ENCODE results near the gene ADD3.

ADD3 gene

DNA sequence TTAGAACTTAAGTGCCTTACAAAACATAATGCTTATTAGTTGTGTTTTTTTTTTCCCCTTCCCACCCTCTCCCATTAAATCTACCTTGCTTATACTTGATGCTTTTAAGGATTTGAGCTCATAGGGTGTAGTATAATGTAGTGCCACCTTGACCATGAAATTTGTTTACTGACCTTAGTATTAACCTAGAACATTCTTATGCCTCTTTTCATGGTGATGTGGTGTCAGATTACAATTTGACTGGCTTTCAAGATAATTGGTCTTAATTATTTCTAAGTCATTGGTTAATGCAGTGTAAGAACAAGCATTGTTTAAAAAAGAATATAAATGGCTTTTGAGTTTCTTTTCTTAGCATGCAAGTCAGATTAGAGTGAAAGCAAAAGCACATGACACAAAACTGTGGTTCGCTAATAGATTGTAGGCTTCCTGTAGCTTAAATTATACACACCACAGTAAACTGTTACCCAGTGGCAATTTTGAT lies 61.8 kb downstream of the ADD3 start:
- DNase-seq = no peak

DNA sequence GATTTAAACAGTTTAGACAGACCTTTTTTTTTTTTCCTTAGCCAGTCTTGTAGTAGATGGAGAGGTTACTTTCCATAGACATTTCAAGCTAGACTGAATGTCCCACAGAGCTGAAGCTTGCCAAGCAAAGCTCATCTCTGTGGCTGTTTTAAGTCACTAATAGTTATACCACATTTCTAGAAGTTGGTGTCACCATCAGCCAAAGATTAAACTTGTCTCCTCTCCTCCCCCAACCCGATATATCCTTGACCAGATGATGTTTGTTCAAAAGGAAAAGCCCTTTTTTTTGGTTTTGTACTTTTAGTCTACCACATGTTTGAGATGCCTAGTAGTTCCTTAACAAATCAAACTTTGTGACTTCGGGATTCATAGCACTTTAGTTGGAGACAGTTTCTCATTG lies 66.1 kb downstream of the ADD3 start:
- no peak for DNase-seq

DNA sequence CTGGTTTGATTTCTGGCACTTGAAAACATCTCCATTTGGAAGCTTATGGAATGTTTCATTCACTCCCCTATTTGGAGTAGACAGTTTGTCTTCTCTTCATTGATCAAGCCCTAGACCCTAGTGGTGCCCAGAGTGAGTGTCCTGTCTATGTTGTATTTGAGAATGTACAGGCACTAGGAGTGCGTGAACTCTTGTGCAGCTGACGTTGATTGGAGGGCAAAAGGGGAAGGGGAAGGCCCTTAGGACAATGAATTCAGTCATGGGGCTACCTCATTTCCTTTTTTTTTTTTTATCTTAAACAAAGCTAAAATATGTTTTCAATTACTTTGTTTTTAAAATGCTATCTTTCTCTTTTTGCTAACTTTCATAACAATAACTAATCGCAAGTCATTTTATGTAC lies 66.5 kb downstream of the ADD3 start:
- no peak for DNase-seq

DNA sequence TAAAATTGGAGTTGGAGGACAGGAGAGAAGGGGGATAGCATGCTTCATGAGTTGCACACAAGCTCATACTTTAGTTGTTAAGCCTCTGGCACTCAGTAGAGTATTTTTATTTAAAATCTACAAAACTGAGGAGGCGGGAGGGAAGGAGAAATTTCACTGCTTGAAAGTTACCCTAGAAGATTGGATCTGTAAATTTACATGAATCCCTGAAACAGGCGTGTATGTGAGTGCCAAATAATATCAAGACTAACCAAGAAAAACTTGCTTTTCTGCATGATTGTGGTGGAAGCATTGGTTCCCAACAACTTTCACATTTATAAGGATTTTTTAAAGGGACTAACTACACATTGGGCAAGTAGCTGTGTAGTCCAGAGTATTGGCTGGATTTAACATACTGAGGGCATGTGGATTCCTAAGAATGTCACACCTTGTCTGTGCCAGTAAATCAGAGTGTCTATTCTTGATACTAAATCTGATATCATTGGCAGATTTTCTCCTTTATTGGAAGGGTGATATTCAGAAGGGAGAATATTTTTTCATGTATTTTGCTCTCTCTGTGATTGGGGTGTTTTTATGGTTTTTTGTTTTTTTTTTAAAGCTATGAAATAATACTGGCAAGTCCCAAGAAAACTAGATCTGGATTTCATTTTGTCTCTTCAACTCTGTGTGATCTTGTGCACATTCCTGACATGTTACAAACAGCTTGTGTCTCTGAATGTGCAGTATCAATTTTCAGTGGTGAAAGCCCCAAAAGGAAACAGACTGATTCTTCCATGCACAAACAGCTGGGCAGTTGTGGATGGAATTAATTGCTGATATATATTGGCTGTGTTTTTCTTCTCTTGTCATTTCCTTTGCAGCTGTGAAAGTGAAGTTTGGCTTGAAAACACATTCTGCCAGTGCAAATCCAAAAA lies 67.2 kb downstream of the ADD3 start:
- no peak for DNase-seq

DNA sequence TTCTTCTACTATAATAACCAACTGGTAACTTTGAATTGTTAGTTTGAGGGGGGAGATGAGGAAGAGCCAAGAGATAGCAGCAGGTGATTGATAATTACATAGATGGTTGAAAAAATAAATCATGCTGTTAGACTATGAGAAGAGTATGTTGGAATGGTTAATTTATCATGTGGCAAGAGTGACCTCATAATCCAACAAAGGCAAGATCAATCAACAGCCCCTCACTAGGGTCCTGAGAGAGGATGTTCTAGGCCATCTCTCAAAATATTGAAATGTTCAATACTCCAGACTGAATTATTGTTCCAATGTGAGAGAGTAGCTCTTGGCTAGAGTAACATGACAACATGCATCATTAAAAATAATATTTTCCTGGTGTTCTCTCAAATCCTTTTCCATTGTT lies 67.9 kb downstream of the ADD3 start:
- no peak for DNase-seq

DNA sequence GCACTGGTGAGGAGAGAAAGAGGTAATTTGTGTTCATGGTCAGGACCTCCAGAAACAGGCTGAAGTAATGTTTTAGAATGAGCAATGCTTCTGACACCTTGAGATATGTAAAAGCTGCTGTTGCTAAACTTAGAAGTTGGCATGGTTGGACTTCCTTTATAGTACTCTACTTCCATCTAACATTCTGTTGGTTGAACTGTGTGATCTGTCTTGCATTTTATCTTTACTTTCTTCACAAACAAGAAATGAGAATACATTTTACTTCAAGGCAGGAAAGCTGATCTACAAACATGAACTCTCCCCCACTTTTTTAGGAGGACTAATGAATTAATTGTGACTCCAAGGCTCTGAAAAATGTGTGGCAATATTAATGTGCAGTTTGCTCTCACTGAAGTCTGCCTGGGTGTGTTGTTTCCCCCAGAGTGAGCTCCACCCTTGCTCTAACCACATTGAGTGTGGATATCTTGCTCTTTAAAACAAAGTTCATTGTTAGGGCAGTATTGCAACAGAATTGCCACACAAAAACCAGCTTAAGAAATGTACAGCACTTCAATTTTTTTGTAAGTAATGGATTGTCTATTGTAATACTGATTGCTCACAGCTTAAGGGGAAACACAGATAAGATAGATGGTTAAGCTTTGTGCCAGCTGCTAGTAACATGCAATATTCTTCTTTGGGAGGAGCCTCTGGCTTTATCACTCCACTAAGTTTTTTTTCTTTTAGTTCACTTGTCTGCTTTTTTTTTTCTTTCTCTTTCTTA lies 69.0 kb downstream of the ADD3 start:
- DNase-seq = no peak

DNA sequence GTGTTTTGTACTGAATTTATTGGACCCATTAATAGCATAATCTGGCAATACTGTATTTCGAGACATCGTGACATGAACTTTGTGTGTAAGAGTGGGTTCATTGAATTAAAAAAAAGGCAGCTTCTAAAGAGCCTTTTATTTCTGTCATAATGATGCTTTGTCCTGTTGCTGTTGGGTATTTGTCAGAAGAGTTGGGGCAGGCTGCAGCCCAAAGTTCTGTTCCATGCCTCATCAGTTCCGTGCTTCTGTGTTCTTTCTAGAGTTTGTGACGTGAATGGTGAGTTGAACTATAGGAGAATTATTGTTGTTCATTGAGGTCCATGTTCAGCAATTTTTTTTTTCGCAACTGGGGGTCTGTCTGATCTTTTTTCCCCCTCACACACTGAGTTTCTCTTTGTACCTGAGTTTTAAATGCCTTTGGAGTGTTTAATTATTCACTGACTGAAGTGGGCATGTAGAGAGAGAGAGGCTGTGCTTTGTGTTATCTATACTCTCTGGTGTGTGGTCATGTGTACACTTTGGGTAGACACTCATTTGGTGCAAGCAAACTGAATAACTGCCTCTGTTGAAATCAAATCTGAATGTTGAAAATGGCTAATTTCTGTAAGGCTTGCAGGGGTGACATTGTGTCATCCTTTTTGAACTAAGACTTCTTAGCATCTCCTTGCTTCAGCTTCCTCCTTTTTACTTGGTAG lies 69.8 kb downstream of the ADD3 start:
- DNase-seq = no peak

DNA sequence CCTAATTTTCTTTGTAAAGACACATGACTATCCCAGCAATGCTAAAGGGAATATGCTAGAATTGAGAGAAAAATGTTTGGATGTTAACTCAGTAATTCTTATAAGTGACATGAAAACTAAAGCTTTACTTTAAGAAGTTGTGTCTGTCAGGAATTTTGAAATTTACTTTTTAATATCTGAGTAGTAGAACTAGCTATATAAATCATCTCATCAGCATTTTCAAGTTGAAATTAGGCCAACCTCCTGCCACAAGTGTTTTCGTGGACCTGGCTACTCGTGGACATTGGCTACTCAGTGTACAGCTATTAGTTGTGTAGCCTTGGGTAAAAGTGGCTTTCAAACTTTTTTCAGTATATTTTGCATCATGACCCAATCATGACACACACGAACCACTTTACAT lies 70.5 kb downstream of the ADD3 start:
- no peak for DNase-seq

DNA sequence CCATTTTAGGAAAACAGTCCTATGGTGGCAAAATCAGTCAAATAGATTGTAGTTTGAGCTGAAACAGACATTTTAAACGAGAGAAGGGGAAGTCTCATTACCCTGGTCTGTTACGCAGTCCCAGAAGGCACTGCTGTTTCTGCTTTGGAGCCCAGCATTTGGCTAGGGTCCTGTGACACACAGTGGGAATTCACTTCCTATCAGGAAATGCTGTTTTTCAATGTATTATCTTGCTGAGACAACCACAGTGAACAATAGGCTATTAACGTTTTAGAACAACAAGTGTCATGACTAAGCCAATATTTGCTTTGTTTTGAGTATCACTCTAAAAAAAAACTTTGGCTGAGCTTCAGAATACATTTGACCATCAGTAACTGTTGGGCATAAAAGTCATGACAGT lies 74.1 kb downstream of the ADD3 start:
- DNase-seq = no peak

DNA sequence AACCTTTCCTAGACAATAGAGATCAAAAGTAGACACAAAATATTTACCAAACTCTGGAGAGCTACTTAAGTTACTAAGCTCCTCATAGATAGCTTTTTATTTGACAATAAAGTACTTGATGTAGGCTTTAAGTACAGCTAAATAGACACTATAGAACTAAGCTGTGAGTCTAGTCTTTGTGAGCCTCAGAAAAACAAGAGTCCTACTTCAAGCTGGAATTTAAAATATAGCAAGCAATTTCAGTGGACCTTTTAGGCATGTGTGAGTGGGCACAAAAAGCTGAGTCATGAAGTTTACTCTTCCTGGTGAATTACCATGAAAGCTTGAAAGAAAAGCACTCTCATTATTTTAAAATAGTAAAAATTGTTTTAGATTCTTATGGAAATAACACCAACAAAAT lies 76.1 kb downstream of the ADD3 start:
- no peak for DNase-seq

DNA sequence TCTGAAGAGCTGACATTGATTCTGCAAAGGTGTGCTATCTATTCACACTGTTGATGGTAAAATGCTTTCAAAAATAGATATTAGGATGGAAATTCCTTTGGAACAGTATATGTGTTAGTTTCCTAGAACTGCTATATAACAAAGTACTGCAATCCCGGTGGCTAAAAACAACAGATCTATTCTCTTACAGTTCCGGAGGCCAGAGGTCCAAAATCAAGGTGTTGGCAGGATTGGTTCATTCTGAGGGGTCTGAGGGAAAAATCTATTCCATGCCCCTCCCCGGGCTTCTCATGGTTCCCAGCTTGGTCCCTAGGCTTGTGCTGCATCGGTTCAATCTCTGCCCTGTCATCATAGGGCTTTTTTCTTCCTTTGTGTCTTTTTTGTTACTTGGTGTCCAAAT lies 79.9 kb downstream of the ADD3 start:
- DNase-seq = no peak

DNA sequence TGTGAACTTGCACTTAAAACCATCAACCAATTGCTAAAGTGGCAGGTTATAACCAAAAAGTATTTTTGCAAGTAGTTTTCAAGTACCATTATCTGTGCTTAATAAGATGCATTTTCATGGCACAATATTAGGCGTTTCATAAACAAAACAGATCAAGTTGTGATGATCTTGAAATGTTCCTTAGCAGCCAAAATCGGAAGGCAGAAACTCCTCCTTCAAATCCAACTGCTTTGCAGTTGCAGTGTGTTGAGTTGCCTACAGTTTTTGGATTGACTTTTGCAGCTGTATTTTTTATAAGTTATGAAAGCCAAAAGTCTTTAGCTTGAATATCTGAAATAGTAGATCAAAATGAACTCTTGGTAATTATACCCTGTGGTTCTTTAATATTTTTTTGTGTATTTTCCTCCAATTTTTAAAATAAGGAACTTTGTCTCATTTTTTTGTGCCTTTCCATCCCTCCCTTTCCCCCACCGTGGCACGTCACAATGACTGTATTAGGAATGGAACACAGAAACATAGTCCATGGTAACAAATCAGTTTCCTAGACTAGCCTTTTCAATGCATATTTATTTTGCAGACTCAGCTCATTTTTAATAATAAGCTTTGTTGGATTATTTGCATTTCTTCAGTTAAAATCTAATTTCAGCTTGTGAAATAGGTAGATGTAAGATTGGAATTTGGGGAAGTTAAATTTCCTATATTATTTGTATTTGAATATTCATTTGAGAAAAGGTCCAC lies 80.8 kb downstream of the ADD3 start:
- no peak for DNase-seq

DNA sequence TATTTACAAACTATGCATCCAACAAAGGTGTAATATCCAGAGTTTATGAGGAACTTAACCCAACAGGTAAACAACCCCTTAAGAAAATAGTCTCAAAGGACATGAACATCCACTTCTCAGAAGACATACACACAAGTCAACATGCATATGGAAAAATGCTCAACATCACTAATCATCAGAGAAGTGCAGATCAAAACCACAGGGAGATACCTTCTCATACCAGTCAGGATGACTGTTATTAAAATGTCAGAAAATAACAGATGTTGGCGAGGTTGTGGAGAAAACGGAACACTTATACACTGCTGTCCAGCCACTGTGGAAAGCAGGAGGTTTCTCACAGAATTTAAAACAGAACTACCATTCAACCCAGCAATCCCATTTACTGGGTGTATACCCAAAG lies 84.0 kb downstream of the ADD3 start:
- DNase-seq = no peak

DNA sequence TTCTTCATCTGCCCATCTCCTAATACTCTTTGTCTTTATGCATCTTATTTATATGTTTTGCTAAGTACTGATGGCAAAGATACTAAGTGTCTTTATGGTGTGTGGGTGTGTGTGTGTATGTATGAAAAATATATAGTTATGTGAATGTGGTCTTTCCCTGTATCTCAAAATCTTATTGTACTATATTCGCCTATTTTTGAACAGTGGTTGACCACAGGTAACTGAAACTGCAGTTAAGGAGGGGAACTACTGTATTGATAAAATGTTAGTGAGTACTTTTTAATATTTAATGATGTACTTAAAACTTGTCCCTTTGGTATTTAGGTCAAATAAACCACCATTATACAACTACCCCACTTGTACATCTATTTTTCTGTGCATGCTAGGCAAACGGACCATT lies 85.9 kb downstream of the ADD3 start:
- DNase-seq = no peak

DNA sequence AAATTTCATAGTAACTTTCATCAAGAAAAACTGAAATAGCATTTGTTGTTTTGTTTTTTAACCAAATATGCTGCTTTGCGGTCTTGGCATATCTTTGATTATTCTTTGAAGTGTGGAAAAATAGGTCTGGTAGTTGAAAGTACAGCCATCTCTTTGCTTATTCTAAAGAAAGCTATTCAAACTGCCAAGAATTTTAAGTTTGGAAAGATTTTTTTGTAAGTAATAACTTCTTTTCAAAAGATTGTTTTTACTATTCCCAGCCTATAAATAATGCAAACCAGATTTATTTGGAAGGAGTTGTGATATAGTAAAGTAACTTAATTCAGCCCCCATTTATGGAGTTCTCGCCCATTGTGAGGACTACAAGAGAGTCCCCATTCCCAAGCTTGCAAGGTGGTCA lies 87.0 kb downstream of the ADD3 start:
- DNase-seq = no peak

DNA sequence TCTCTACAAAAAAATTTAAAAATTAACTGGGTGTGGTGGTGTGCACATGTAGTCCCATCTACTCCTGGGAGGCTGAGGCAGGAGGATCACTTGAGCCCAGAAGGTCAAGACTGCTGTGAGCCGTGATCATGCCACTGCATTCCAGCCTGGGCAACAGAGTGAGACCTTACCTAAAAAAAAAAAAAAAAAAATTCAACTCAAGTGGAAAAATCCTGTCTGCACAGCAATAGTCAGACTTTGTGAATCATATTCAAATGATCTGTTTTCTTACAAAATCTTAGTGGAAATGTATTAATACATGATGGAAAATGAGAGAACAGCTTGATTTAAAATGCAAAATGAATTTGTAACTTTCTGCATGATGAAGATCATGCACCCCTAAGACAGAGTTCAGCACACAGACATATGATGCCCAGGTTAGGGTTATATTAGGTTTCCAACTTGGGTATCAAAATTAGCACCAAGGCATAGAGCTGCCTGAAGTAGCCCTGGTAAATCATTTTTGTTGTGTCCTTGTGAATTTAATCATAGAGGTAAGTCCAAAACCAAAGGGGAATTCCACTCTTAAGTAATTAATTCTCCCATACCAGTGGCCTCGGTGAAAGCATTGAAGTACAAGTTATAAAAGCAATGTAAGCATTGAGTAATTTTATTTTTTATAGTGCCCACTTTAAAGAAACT lies 93.8 kb downstream of the ADD3 start:
- no peak for DNase-seq

DNA sequence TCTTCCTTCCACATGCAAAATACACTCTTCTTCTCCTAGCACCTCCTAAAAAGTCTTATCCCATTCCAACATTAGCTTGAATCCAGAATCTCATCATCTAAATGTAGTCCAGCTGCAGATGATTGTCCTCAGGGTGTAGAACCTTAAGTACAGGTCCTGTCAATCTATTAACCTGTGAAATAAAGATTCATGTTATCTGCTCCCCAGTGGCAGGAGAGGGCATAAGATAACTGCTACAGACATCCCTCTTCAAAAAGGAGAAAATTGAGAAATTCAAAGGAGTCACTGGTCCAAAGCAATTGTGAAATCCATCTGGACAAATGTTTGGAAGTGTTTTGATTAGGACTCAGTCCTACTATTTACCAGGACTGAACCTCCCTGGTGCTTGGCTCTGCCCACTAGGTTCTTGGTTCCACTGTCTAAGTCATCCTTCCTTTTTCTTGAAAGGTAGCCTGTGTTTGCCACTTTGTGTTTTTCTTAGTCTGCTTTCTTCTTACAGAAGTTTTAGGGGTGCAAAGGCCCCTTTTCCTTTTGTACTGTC lies 96.2 kb downstream of the ADD3 start:
- no peak for DNase-seq

DNA sequence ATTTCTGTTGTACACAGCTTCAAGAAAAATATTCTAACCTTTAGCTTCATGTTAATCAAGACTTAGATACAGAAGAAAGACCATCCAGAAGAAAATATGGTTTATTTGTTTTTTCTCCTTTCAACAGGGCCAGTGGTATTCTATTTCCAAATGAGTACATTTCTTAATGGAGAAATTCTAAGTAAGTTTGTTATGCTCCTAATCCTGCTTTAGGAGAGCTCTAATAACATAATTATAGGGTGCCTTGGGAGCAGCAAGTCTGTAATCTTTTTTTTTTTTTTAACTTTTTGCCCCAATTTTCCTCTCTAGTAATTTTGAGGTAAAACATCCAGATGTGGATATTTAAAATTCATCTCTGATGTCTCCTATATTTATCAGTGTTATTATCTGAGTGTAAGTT lies 98.1 kb downstream of the ADD3 start:
- DNase-seq = no peak

DNA sequence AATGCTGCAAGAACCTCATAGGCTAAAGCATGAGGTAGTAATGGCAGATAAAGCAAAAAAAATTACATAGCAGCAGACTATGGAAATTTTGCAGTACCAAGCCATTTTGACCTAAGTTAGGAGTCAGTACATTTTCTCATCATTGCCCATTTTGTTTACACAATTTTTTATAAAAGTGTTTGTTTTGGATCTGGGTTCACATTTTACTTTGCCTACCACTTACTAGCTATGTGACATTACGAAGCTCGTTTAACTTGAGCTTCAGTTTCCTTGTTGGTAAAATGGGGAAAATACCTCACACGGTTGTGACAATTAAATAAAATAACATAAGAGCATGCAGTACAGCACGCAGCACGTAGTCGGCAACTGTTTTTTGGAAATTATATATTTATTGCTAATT lies 99.6 kb downstream of the ADD3 start:
- no peak for DNase-seq

DNA sequence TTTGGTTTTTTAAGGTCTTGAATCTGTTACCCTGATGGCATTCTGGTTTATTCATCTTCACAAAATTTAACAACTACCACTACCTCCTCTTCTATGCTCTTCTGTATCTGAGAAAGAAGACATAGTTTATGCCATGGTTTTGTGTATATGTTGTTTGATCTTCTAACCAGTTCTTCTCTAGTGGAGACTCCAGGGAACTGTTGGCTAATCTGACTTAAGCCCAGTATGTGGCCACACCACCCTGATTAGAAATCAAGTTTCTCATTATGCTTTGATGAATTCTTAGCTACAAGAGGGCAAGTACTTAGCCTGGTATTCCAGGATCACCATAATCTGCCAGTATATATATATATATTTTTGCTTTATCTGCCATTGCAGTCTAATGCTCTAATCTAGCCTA lies 100.1 kb downstream of the ADD3 start:
- DNase-seq = no peak

DNA sequence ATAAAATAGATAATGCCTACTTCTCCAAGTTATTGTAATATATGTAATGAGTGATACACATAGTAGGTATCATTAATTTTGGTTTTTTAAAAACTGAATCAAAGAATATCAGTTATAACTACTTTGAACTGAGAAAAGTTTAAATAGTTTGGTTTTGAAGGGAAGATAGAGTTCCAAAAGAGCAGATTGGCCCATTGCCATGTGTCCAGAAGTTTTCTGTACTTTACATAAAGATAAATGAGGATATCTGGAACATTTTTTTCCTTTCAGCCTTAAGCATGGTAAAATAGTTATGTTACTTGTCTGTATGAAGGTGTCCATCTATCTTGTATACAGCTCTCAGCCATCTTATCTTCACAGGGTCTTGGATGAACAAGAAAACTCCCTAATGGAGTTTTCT lies 101.7 kb downstream of the ADD3 start:
- no peak for DNase-seq

DNA sequence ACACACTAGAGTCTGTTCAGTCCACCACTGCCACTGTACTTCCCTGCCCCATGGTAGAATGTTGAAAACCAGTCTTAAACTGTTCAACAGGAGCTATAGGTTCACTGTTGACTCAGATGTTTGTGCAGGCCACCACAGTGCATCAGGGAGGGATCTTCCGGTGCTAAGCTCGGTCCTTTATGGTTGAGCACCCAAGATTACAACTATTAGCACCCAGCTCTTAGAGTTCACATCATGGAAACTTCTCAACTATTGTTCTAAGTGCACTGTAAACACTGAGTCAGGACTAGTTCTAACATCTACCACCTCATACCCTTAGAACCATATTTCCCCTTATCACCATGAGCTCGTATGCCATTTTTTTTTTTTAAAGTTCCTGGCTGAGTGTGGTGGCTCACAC lies 102.6 kb downstream of the ADD3 start:
- no peak for DNase-seq

Measured in stimulated activated CD4-positive, alpha-beta T cell treated with anti-CD3 and anti-CD28 coated beads, Interleukin-2, amount 100 ng/mL, for 48 hours (primary cell).